HEK293 (cell line): ENCODE measurements around the gene LMF1.
A peak's percentile ranks its signal among the peaks of the same experiment; 100 is the strongest.

ENCODE experiments used
- GLIS1 ChIP-seq: fragments of 450-650 bp; formaldehyde crosslinking; IDR thresholded peaks from 2 replicates; pipeline ENCODE4 v1.5.1; 2016; ENCODE audit warnings: missing biosample characterization, missing genetic modification characterization
- HIC1 ChIP-seq: fragments of 450-650 bp; formaldehyde crosslinking; IDR thresholded peaks from 2 replicates; pipeline ENCODE4 v1.5.1; 2016; ENCODE audit warnings: missing biosample characterization, missing genetic modification characterization
- KLF9 ChIP-seq: fragments of 450-650 bp; formaldehyde crosslinking; IDR thresholded peaks from 2 replicates; pipeline ENCODE4 v1.5.1; 2016; ENCODE audit warnings: missing biosample characterization, missing genetic modification characterization, low read depth
- SP7 ChIP-seq: fragments of 450-650 bp; formaldehyde crosslinking; IDR thresholded peaks from 2 replicates; pipeline ENCODE4 v1.5.1; 2016; ENCODE audit warnings: missing biosample characterization, missing genetic modification characterization
- YY1 ChIP-seq: fragments of 450-650 bp; formaldehyde crosslinking; IDR thresholded peaks from 2 replicates; pipeline ENCODE4 v1.5.1; 2018; ENCODE audit warnings: missing biosample characterization, missing genetic modification characterization
- YY2 ChIP-seq: fragments of 450-650 bp; formaldehyde crosslinking; IDR thresholded peaks from 2 replicates; pipeline ENCODE4 v1.5.1; 2016; ENCODE audit warnings: missing biosample characterization, missing genetic modification characterization
- ZBTB20 ChIP-seq: fragments of 450-650 bp; formaldehyde crosslinking; IDR thresholded peaks from 2 replicates; pipeline ENCODE4 v1.5.1; 2016; ENCODE audit warnings: missing biosample characterization, missing genetic modification characterization
- ZBTB6 ChIP-seq: fragments of 450-650 bp; formaldehyde crosslinking; IDR thresholded peaks from 2 replicates; pipeline ENCODE4 v1.5.1; 2017; ENCODE audit warnings: missing biosample characterization, missing genetic modification characterization
- ZBTB8A ChIP-seq: fragments of 450-650 bp; formaldehyde crosslinking; IDR thresholded peaks from 2 replicates; pipeline ENCODE4 v1.5.1; 2016; ENCODE audit warnings: missing biosample characterization, missing genetic modification characterization
- ZEB2 ChIP-seq: fragments of 450-650 bp; formaldehyde crosslinking; IDR thresholded peaks from 2 replicates; pipeline ENCODE4 v1.5.1; 2016; ENCODE audit warnings: missing biosample characterization, missing genetic modification characterization
- ZFP69B ChIP-seq: fragments of 450-650 bp; formaldehyde crosslinking; IDR thresholded peaks from 2 replicates; pipeline ENCODE4 v1.5.1; 2016; ENCODE audit warnings: missing biosample characterization, missing genetic modification characterization
- ZNF133 ChIP-seq: fragments of 450-650 bp; formaldehyde crosslinking; IDR thresholded peaks from 2 replicates; pipeline ENCODE4 v1.5.1; 2016; ENCODE audit warnings: missing biosample characterization, missing genetic modification characterization
- ZNF19 ChIP-seq: fragments of 450-650 bp; formaldehyde crosslinking; IDR thresholded peaks from 2 replicates; pipeline ENCODE4; 2016; ENCODE audit warnings: missing biosample characterization, missing genetic modification characterization, low read depth
- ZNF2 ChIP-seq: fragments of 450-650 bp; formaldehyde crosslinking; IDR thresholded peaks from 2 replicates; pipeline ENCODE4 v1.5.1; 2016; ENCODE audit warnings: missing biosample characterization, missing genetic modification characterization
- ZNF223 ChIP-seq: fragments of 450-650 bp; formaldehyde crosslinking; IDR thresholded peaks from 2 replicates; pipeline ENCODE4 v1.5.1; 2016; ENCODE audit warnings: missing biosample characterization, missing genetic modification characterization
- ZNF398 ChIP-seq: fragments of 450-650 bp; formaldehyde crosslinking; IDR thresholded peaks from 2 replicates; pipeline ENCODE4 v1.5.1; 2017; ENCODE audit warnings: missing biosample characterization, missing genetic modification characterization
- ZNF501 ChIP-seq: fragments of 450-650 bp; formaldehyde crosslinking; IDR thresholded peaks from 2 replicates; pipeline ENCODE4 v1.5.1; 2016; ENCODE audit warnings: missing biosample characterization, missing genetic modification characterization
- ZNF600 ChIP-seq: fragments of 450-650 bp; formaldehyde crosslinking; IDR thresholded peaks from 2 replicates; pipeline ENCODE4 v1.5.1; 2016; ENCODE audit warnings: missing biosample characterization, missing genetic modification characterization
- ZNF658 ChIP-seq: fragments of 450-650 bp; formaldehyde crosslinking; IDR thresholded peaks from 2 replicates; pipeline ENCODE4; 2016; ENCODE audit warnings: missing biosample characterization, missing genetic modification characterization
- ZXDB ChIP-seq: fragments of 450-650 bp; formaldehyde crosslinking; IDR thresholded peaks from 2 replicates; pipeline ENCODE4 v1.5.1; 2016; ENCODE audit warnings: missing biosample characterization, missing genetic modification characterization
- TF ChIP-seq, protein P1 (sequence below): fragments of 450-650 bp; formaldehyde crosslinking; IDR thresholded peaks from 2 replicates; pipeline ENCODE4 v1.5.0; 2017; ENCODE audit warnings: missing biosample characterization, missing genetic modification characterization, borderline replicate concordance
- TF ChIP-seq, protein P2 (sequence below): fragments of 450-650 bp; formaldehyde crosslinking; IDR thresholded peaks from 2 replicates; pipeline ENCODE4 v1.5.1; 2017; ENCODE audit warnings: missing biosample characterization, missing genetic modification characterization
- TF ChIP-seq, protein P3 (sequence below): fragments of 450-650 bp; formaldehyde crosslinking; IDR thresholded peaks from 2 replicates; pipeline ENCODE4 v1.5.1; 2016; ENCODE audit warnings: missing biosample characterization, missing genetic modification characterization, borderline replicate concordance

LMF1 gene

GRCh38 chr16:970766-971581 lies at the start of gene LMF1 (continued):
- TF ChIP-seq, protein P1, sequence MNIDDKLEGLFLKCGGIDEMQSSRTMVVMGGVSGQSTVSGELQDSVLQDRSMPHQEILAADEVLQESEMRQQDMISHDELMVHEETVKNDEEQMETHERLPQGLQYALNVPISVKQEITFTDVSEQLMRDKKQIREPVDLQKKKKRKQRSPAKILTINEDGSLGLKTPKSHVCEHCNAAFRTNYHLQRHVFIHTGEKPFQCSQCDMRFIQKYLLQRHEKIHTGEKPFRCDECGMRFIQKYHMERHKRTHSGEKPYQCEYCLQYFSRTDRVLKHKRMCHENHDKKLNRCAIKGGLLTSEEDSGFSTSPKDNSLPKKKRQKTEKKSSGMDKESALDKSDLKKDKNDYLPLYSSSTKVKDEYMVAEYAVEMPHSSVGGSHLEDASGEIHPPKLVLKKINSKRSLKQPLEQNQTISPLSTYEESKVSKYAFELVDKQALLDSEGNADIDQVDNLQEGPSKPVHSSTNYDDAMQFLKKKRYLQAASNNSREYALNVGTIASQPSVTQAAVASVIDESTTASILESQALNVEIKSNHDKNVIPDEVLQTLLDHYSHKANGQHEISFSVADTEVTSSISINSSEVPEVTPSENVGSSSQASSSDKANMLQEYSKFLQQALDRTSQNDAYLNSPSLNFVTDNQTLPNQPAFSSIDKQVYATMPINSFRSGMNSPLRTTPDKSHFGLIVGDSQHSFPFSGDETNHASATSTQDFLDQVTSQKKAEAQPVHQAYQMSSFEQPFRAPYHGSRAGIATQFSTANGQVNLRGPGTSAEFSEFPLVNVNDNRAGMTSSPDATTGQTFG (tag by site-specific recombination), result 0 out of 2 replicates have a peak, but pooled peaks have one; percentile 49
- TF ChIP-seq ZBTB8A (tag by site-specific recombination) (peak; percentile 96), HIC1 (tag by site-specific recombination) (peak; percentile 71), ZXDB (tag by site-specific recombination) (peak; percentile 67), ZNF223 (tag by site-specific recombination) (no peak), GLIS1 (tag by site-specific recombination) (peak; percentile 76), ZBTB6 (peak; percentile 55; the same call in 1 of the 2 replicates), ZEB2 (tag by site-specific recombination) (peak; percentile 50; the same call in 1 of the 2 replicates), ZNF2 (tag by site-specific recombination) (peak; percentile 61; the same call in 1 of the 2 replicates), ZNF19 (no peak), SP7 (tag by site-specific recombination) (no peak; the same call in 1 of the 2 replicates), ZFP69B (tag by site-specific recombination) (peak; percentile 45; the same call in 1 of the 2 replicates), ZBTB20 (peak; percentile 64; the same call in 1 of the 2 replicates), ZNF398 (peak; percentile 62), ZNF658 (tag by site-specific recombination) (peak; percentile 68; the same call in 1 of the 2 replicates), YY2 (tag by site-specific recombination) (peak; percentile 91), ZNF133 (tag by site-specific recombination) (0 out of 2 replicates have a peak, but pooled peaks have one; percentile 32), YY1 (tag by site-specific recombination) (peak; percentile 78), ZNF600 (tag by site-specific recombination) (0 out of 2 replicates have a peak, but pooled peaks have one; percentile 29), ZNF501 (0 out of 2 replicates have a peak, but pooled peaks have one; percentile 25), KLF9 (tag by site-specific recombination) (peak; percentile 91)
- TF ChIP-seq, protein P2, sequence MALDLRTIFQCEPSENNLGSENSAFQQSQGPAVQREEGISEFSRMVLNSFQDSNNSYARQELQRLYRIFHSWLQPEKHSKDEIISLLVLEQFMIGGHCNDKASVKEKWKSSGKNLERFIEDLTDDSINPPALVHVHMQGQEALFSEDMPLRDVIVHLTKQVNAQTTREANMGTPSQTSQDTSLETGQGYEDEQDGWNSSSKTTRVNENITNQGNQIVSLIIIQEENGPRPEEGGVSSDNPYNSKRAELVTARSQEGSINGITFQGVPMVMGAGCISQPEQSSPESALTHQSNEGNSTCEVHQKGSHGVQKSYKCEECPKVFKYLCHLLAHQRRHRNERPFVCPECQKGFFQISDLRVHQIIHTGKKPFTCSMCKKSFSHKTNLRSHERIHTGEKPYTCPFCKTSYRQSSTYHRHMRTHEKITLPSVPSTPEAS, result no peak
- TF ChIP-seq, protein P3, sequence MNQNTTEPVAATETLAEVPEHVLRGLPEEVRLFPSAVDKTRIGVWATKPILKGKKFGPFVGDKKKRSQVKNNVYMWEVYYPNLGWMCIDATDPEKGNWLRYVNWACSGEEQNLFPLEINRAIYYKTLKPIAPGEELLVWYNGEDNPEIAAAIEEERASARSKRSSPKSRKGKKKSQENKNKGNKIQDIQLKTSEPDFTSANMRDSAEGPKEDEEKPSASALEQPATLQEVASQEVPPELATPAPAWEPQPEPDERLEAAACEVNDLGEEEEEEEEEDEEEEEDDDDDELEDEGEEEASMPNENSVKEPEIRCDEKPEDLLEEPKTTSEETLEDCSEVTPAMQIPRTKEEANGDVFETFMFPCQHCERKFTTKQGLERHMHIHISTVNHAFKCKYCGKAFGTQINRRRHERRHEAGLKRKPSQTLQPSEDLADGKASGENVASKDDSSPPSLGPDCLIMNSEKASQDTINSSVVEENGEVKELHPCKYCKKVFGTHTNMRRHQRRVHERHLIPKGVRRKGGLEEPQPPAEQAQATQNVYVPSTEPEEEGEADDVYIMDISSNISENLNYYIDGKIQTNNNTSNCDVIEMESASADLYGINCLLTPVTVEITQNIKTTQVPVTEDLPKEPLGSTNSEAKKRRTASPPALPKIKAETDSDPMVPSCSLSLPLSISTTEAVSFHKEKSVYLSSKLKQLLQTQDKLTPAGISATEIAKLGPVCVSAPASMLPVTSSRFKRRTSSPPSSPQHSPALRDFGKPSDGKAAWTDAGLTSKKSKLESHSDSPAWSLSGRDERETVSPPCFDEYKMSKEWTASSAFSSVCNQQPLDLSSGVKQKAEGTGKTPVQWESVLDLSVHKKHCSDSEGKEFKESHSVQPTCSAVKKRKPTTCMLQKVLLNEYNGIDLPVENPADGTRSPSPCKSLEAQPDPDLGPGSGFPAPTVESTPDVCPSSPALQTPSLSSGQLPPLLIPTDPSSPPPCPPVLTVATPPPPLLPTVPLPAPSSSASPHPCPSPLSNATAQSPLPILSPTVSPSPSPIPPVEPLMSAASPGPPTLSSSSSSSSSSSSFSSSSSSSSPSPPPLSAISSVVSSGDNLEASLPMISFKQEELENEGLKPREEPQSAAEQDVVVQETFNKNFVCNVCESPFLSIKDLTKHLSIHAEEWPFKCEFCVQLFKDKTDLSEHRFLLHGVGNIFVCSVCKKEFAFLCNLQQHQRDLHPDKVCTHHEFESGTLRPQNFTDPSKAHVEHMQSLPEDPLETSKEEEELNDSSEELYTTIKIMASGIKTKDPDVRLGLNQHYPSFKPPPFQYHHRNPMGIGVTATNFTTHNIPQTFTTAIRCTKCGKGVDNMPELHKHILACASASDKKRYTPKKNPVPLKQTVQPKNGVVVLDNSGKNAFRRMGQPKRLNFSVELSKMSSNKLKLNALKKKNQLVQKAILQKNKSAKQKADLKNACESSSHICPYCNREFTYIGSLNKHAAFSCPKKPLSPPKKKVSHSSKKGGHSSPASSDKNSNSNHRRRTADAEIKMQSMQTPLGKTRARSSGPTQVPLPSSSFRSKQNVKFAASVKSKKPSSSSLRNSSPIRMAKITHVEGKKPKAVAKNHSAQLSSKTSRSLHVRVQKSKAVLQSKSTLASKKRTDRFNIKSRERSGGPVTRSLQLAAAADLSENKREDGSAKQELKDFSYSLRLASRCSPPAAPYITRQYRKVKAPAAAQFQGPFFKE (tag by site-specific recombination), result peak; percentile 51; the same call in 1 of the 2 replicates
